AG04449 (cell line): ENCODE results near the gene MMRN2.
"Not testable (repeated sequence)": the region's sequence is repeated elsewhere in the genome, so short reads cannot be mapped to it uniquely, and the experiment has no call there.

ENCODE experiments used
- CTCF ChIA-PET: fragments of 350-600 bp; formaldehyde crosslinking; extraction: SDS; loops from one replicate; lab custom pipeline; 2021; ENCODE audit warnings: antibody characterized with exemption; lab: Yijun Ruan, JAX
- POLR2A ChIA-PET: fragments of 400-600, 350-600 bp; formaldehyde crosslinking; extraction: SDS; loops from one replicate; lab custom pipeline; 2020; ENCODE audit warnings: antibody characterized with exemption, inconsistent platforms; lab: Yijun Ruan, JAX
- DNase-seq: peaks from one replicate; pipeline ENCODE4 v3.0.0-alpha.2; 2010; ENCODE audit warnings: low read depth, low spot score
- H3K4me3 ChIP-seq: 2 replicates; pipeline ENCODE4 v1.5.1; 2011; ENCODE audit warnings: low read depth, mild to moderate bottlenecking, control low read depth, low read length
- TF ChIP-seq, protein P1 (sequence below): IDR thresholded peaks from one replicate; pipeline ENCODE4 v1.5.1; 2011; ENCODE audit warnings: mild to moderate bottlenecking, moderate library complexity, low read length, control low read depth, inconsistent platforms; ENCODE audit not compliant: insufficient read depth; ENCODE audit errors: missing control alignments

MMRN2 gene

DNA sequence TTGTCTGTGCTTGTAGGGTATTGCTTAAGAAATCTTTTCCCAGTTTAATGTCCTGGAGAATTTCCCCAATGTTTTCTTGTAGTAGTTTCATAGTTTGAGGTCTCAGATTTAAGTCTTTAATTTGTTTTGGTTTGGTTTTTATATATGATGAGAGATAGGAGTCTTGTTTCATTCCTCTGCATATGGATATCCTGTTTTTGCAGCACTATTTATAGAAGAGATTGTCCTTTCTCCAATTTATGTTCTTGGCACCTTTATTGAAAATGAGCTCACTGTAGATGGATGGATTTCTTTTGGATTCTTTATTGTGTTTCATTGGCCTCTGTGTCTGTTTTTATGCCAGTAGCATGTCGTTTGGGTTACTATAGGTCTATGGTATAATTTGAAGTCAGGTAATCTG is 31.1 kb upstream of the MMRN2 start:
- TF ChIP-seq, protein P1, sequence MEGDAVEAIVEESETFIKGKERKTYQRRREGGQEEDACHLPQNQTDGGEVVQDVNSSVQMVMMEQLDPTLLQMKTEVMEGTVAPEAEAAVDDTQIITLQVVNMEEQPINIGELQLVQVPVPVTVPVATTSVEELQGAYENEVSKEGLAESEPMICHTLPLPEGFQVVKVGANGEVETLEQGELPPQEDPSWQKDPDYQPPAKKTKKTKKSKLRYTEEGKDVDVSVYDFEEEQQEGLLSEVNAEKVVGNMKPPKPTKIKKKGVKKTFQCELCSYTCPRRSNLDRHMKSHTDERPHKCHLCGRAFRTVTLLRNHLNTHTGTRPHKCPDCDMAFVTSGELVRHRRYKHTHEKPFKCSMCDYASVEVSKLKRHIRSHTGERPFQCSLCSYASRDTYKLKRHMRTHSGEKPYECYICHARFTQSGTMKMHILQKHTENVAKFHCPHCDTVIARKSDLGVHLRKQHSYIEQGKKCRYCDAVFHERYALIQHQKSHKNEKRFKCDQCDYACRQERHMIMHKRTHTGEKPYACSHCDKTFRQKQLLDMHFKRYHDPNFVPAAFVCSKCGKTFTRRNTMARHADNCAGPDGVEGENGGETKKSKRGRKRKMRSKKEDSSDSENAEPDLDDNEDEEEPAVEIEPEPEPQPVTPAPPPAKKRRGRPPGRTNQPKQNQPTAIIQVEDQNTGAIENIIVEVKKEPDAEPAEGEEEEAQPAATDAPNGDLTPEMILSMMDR: no peak
- H3K4me3 ChIP-seq: no peak overlapping the region
- POLR2A ChIA-PET: no interaction called here
- CTCF ChIA-PET: interaction anchor here (2.1 kb wide), 1 partner anchor 22 kb away, joined by 8 read pairs; no protein-coding TSS in a partner anchor
- DNase-seq: no peak

DNA sequence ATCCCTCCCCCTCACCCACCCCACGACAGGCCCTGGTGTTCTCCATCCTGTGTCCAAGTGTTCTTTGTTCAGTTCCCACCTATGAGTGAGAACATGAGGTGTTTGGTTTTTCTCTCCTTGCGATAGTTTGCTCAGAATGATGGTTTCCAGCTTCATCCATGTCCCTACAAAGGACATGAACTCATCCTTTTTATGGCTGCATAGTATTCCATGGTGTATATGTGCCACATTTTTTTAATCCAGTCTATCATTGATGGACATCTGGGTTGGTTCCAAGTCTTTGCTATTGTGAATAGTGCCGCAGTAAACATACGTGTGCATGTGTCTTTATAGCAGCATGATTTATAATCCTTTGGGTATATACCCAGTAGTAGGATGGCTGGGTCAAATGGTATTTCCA is 27.1 kb upstream of the MMRN2 start:
- POLR2A ChIA-PET: not testable (repeated sequence)

DNA sequence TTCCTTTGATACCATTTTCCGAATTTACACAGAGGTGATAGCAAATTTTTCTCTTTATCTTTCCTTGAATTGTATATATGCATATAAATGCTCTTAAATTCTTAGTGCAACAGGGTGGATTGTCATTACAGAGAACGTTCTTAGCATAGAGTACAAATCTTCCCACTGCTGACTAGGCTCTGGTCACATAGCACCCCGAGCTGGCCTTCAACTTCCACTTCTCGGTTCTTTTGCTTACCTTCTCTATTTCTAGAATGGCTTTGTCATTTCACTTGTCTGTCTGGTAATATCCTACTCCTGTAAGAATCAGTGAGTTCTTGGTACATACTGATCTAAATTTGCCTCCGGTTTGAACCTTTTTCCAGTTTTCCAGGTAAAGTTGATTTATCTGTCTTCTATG is 24.3 kb upstream of the MMRN2 start:
- POLR2A ChIA-PET: no interaction called here
- CTCF ChIA-PET: no interaction called here
- TF ChIP-seq, protein P1: no peak
- H3K4me3 ChIP-seq: no peak overlapping the region
- DNase-seq: no peak

More for the DNA sequence above, 27.1 kb upstream of the MMRN2 start:
- CTCF ChIA-PET, H3K4me3 ChIP-seq, DNase-seq: not testable (repeated sequence)

DNA sequence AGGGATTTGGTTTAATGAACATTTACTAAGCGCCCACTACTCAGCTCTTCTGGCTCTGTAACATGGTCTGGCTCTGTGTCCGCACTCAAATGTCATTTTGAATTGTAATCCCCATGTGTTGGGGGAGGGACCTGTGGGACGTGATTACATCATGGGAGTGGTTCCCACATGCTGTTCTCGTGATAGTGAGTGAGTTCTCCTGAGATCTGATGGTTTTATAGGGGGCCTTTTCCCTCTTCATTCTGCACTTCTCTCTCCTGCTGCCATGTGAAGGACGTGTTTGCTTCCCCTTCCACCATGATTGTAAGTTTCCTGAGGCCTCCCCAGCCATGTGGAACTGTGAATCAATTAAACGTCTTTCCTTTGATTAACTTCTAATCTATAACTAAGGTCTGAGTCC is 23.6 kb upstream of the MMRN2 start:
- H3K4me3 ChIP-seq, DNase-seq: not testable (repeated sequence)
- ChIA-PET CTCF (interaction anchor here (0.9 kb wide), 1 partner anchor 20 kb away, joined by 3 read pairs; no protein-coding TSS in a partner anchor), POLR2A (interaction anchor here (1.2 kb wide), 1 partner anchor 10 kb away, joined by 4 read pairs; no protein-coding TSS in a partner anchor)

DNA sequence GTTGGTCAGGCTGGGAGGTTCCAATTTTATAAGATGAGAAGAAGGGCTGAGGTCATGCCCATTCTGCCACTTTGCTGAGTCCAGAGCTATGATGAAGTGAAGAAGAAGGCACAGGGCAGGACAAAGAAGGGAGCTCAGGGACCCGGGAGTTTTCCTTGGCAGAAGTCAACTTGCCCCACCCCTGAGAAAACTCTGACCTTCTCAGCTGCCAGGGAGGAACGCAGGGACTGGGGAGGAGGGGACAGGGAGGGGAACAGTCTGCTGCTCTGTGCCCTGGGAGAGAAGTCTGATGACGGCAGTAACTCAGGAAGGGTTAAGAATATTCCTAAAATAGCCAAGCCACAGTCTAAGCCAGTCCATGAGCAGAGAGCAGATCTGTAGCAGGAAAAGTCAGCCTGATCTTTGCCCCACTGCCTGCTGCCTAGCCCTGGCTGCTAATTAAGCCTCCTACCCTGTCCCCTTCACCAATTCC is 22.6 kb upstream of the MMRN2 start:
- no peak overlapping the region for H3K4me3 ChIP-seq
- CTCF ChIA-PET: interaction anchor here (0.9 kb wide), 1 partner anchor 19 kb away, joined by 3 read pairs; no protein-coding TSS in a partner anchor
- TF ChIP-seq, protein P1: no peak
- POLR2A ChIA-PET: interaction anchor here (1.2 kb wide), 1 partner anchor 9 kb away, joined by 4 read pairs; no protein-coding TSS in a partner anchor
- DNase-seq: no peak

DNA sequence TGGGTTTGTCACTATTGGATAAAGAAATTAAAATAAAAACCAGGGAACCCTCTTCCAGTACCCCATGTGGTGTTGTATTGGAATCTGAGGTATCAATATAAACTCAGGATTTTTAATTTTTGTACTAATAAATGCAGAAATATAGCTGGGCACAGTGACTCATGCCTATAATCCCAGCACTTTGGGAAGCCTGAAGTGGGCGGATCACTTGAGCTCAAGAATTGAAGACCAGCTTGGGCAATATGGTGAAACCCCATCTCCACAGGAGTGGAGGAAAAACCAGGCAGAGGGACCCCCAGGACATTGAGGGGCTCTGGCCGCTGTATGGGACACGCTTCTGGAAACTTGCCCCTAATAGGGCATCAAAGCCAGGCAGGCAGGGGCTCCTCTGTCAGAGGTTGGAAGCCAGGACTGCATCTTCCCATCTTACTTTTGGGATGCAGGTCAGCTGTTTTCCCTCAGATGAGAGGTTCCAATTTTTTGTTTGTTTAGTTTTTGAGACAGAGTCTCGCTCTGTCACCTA is 21.9 kb upstream of the MMRN2 start:
- TF ChIP-seq, protein P1: no peak
- H3K4me3 ChIP-seq: no peak overlapping the region
- CTCF ChIA-PET: no interaction called here
- POLR2A ChIA-PET: no interaction called here
- no peak for DNase-seq

DNA sequence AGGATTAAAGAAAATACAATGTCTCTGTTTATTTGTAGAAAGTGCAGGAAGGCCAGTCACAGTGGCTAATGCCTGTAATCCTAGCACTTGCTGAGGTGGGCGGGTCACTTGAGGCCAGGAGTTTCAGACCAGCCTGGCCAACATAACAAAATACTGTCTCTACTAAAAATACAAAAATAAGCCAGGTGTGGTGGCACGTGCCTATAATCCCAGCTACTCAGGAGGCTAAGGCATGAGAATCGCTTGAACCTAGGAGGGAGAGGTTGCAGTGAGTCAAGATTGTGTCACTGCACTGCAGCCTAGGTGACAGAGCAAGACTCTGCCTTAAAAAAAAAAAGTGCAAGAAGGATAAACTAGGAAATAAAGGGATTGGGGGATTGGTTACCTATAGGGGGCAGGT is 21.0 kb upstream of the MMRN2 start:
- H3K4me3 ChIP-seq, DNase-seq: not testable (repeated sequence)
- CTCF ChIA-PET: interaction anchor here (1.0 kb wide), 1 partner anchor 12 kb away, joined by 3 read pairs; no protein-coding TSS in a partner anchor
- POLR2A ChIA-PET: interaction anchor here (0.7 kb wide), 1 partner anchor 311 kb away, joined by 3 read pairs; no protein-coding TSS in a partner anchor
